ENCODE data around the gene NUDT3.
"Not testable (repeated sequence)": the region's sequence is repeated elsewhere in the genome, so short reads cannot be mapped to it uniquely, and the experiment has no call there.

The NUDT3 gene

DNA sequence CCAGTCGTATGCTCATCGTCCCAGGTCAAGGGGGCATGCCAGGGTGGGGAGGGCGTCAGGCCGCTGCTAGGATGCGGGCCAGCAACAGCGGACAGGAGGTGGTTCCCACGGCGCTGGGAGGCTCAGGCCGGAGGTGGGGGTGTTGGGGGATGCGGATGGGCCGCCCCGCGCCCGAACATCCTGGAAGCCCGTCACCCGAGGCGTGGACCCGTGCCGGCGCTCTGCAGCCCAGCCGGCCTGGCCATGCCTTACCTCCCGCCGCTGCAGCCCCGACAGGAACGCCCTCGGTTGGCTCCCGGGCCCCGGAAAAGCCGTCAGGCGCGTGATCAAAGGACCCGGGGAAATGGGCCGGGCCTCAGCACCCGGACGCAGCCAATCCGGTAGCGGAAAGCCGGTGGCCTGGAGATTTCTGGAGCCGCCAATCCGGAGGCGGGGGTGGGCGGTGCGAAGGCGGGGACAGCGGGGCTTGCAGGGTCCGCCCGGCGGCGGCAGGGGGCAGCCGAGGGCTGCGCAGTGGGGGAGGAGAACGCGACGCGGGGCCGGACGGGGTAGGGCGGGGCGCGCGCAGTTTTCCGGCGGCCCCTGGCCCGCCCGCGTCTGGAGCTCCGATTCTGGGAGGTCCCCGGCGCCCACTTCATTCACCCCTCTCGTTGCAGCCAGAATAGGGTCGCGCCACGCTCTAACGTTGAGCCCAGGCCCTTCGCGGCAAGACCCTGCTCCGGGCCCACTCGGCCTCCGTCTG, 143.6 kb downstream of the NUDT3 start, which contains the start of gene SMIM29:
Gene SMIM29, minus strand, starts transcription at position 280 of the 742 bp plus-strand sequence. CDS start 1,215 bp downstream, outside the sequence.
- DNase-seq: peak; percentile 90 to 97

DNA sequence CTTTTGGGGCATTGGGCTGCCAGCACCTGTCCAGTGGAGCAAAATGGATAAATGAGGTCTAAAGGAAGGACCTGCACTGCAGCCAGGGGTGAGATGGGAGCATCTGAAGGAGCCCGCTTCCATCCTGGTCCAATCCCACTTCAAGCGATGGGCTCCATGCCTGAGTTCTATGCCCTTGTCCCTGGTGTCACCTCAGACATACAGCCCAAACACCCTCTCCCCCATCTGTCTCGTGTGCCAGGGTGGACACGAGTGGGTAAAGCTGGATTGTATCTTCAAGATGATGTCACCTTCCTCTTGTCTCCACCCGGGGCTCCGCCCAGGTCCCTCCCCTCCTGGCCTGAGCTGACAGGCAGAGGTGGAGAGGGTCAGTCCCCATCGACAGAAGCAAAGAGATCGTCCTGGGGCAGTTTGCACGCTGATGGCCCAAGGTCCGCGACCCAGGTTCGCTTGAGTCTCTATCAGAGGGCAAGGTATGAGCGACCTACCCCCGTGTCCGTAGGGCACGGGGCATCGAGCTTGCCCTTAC, 144.2 kb downstream of the NUDT3 start:
- DNase-seq: peak in 1 of 2 experiments; percentile 30

DNA sequence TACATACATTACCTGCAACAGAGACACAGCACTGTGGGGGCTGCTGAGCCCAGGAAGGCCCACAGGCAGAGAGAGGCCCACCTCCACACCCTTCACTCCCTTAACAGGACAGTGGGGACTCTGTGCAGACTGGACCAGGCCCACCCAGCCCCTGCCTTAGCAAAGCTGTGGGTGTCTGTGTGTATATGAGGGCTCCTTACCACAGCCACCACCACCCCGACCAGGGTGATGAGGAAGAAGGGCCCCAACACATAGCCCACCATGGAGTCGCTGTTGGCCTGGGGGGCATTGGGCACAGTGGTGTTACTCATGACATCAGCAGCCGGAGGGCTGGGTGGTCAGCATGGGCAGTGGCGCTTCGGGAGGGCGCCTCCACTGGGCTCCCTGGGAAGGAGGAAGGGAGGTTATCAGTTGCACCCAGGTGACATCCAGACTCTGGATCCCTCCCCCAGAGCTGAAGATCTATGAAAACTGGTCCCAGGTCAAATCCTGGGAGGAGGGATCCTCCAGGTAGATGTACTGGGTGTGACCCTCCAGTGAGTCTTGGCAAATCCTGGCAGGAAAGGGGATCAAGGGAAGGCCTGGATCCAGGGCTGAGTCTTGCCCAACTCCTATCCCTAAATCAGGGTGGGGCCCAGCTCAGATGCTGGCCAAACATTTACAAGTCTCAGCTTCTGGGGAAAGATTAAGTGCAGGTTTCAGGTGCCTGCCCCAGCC, 144.8 kb downstream of the NUDT3 start:
- no peak for DNase-seq

DNA sequence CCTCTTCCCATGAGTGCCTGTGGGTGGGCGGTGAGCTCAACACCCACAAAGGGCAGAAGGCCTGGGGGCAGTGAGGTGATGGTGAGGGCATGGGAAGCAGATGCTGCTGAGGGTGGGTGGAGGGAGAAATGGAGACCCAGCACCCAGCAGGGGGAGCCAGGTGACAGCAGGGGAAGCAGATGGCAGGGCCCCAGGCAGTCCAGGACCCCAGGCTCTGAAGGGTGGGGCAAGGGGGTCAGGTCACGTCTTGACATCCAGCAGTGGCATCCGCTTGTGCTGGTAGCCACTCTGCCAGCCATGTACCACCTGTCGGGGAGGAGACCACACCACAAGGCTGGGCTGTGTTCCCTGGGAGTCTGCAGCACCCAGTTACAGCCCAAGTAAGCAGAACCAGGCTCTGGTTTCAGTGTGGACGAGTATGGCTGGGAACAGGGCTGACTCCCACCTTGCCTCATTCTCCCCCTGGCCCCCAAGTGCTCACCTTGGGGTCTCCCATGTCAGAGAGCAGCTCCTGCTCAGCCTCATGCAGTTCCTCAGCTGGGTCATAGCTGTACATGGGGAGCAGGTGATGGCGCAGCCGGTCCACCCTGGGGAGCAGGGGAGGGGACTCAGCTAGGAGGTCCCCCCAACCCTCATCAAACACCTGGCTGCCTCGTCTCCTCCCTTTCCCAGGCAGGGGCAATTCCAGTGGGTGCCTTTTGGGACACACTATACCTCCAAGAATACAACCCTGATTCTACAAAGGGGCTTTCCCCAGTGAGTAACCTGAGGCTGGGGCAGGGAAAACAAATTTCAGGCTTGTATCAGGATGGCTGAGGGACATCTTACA, 145.7 kb downstream of the NUDT3 start:
- DNase-seq: peak; percentile 17 to 49

DNA sequence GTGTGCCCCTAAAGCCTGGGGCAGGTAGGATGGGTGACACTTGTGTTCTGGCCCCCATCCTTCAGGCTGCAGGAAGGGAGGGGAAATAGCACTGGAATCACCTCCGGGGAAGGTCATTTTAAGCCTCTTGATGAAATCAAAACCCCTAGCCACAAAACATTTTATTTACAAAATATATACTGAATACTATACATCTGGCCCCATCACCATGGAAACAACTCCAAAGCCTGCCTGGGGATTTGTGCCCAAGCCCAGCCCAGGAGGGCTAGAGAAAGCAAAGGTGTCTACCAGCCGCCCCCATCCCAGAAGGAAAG, 146.3 kb downstream of the NUDT3 start:
- peak in 1 of 2 experiments; percentile 49 for DNase-seq

DNA sequence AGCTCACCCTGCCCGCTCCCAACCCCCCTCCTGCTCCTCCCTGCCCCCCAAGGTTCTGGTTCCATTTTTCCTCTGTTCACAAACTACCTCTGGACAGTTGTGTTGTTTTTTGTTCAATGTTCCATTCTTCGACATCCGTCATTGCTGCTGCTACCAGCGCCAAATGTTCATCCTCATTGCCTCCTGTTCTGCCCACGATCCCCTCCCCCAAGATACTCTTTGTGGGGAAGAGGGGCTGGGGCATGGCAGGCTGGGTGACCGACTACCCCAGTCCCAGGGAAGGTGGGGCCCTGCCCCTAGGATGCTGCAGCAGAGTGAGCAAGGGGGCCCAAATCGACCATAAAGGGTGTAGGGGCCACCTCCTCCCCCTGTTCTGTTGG, 146.7 kb downstream of the NUDT3 start:
- DNase-seq: not testable (repeated sequence)

DNA sequence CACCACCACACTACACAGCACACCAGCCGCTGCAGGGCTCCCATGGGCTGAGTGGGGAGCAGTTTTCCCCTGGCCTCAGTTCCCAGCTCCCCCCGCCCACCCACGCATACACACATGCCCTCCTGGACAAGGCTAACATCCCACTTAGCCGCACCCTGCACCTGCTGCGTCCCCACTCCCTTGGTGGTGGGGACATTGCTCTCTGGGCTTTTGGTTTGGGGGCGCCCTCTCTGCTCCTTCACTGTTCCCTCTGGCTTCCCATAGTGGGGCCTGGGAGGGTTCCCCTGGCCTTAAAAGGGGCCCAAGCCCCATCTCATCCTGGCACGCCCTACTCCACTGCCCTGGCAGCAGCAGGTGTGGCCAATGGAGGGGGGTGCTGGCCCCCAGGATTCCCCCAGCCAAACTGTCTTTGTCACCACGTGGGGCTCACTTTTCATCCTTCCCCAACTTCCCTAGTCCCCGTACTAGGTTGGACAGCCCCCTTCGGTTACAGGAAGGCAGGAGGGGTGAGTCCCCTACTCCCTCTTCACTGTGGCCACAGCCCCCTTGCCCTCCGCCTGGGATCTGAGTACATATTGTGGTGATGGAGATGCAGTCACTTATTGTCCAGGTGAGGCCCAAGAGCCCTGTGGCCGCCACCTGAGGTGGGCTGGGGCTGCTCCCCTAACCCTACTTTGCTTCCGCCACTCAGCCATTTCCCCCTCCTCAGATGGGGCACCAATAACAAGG, 147.3 kb downstream of the NUDT3 start:
- DNase-seq: not testable (repeated sequence)

DNA sequence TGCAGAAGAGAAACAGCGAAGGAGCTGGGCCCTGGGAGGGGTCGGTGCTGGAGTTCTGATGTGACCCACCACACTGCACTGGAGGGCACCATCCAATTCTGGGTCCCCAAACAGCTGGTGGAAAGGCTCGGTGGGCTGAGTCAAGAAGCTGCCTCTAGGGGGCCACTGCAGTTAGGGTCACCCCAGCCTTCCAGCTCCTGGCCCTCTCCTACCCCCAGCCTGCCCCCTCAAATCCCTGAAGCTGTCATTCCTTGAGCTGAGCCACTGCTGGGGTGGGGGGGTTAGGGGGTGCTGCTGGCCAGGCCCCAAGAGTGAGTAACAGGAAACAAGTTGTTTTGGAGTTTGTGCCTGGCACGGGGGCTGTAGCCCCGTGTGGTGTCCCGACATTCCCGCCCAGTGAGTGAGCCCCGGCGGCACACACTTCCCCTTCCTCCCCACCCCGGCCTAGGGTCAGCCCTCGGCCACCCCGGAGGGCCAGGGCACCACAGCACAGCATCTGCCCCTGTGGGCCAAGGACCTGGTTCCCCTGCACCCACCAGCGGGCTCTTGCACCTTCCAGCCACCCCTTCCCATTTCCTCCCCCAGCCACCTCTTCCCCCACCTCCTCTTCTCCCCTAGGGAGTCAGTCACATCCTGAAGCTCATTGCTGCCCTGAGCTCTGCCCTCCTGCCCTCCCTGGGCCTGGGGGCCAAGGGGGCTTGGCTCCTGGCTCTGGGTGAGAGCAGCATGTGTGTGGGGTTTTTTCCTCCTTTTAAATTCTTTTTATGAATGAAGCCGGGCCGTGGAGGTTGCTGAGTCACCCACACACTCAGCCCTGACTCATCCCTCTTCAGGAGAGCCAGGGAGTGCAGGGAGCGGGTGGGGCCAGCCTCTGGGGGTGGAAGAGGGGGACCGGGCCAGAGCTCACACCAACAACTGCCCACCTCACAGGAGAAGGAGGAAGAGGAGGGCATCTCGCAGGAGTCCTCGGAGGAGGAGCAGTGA, 148.3 kb downstream of the NUDT3 start:
- DNase-seq: peak in 1 of 2 experiments; percentile 28

DNA sequence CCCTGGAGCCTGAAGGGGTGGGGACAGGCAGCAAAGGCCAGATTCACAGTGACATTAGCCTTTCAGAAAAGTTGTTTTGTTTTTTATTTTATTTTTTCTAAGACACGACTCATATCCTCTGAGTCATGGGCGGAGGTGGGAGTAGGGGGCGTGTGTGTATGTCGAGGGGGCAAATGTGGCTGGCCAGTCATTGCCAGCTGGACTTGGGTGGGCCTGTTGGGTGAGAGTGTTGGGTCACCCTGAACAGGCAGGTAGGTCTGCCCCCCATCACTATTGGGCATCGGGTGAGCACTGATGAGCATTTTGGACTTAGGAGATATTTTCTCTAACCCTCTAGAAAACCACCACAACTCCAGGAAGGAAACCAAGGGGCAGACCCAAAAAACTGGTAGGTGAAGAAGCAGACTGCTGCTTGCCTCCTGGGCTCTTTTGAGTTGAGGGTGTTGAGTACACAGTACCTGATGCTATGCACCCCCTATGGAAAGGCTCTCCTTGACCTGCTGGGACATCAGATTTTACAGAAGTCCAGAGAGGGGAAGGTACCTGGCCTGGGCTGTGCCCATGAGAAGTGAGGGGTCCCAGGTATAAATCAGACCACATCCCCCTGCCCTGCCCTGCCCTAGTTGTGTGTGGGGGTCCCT, 149.2 kb downstream of the NUDT3 start:
- DNase-seq: no peak

DNA sequence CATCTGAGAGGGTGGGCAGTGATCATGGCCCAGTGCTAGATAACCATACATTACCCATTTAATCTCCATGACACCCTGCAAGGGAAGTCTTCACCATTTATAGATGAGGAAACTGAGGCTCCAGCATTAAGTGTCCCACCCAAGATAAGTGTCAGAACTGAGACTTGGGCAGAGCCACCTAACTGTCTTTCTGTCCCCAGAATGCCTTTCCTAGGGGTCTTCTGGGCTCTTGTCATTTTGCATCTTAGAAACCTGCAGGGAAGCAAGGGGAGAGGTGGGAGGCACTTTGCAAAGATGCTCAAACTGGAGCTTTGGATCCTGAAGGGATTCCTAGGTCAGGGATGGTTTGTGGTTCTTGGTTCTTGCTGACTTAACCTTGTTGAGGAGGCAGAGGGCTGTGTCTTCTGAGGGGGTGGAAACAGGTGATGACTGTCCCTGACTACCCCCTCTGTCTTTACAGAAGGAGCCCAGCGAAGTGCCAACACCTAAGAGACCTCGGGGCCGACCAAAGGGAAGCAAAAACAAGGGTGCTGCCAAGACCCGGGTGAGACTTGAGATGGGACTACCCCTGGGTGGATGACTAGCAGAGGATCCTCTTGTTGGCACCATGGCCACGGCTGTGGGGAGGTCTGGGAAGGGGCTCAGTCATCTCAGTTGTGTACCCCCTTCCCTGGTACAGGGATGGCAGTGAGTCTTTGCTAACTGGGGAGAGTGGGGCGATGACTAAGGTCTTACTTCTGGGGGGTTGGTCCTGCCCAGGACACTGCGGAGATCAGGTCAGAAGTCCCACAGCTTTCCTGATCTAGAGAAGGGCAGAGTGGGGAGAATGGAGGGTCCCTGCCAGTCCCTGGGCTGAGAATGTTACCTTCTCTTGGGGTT, 150.0 kb downstream of the NUDT3 start:
- no peak for DNase-seq

DNA sequence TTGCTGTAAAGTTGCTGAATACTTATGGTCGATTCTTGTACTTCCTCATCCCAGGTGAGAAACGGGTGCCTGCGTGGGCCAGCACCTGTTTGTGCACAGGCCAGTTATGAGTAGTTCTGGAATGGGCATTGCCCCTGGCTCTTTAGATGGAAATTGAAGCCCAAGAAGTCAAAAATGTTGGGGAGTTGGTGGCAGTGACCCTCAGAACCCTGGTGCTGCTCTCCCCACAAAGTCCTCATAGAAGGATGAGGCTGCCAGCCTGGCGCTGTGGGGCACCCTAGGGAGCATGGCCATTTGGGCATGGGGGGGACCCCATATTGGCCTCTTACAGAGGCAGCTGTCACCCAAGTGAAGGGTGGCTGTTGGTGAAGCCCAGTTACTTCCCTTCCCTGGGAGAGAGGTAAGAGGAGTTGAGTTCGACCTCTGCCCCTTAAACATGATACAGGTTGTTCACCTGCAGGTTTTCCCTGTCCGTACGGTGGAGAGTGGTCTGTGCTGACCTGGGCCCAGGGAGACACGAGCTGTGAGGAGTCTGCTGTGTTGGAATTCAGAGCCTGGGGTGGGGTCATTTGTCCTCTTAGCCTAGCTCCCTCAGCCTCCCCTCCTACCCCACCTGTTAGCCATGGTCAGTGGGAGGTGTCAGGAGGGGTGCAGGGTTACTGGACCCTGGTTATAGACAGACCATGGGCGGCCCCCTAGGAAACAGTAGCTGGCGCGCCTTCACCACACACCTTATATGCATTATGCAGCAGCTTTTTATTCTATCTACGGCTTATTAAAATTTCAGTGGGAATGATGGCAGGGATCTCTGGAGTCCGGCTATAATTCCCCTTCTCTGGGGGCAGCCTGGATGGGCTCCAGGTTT, 150.9 kb downstream of the NUDT3 start:
- no peak for DNase-seq

DNA sequence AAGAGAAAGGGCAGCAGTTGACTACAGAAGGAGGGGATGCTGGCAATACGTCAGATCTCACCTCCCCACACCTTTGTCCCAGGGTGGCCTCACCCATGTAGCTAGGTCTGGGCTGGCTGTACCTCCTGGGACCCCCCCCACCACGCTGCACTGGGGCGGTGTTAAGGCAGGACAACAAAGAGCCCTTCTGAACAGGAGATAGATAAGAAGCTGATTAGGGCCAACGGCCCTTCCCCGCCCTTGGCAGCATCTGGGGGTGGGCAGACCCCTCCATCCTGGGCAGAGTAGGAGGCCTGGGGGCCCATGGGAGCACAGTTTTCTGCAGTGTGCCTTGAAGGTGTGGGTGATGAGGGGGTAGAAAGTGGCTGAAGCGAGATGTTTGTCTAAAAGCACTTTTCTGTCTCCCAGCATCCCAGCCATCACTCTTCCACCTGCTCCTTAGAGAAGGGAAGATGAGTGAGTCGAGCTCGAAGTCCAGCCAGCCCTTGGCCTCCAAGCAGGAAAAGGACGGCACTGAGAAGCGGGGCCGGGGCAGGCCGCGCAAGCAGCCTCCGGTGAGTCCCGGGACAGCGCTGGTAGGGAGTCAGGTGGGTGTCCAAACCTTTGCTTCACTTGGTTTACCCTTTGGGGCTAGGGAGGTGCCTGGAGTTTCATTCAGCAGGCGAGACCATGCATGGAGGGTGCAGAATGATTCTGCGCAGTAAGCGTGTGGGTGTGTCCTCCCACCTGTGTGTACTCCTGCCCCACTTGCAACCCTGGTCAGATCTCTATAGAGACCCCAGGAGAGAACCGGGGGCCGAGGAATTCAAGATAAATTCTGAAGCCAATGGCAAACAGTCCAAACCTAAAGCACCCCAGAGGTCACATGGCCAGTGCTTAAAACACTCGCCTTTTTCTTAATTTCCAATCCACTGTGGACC, 151.9 kb downstream of the NUDT3 start:
- DNase-seq: no peak

DNA sequence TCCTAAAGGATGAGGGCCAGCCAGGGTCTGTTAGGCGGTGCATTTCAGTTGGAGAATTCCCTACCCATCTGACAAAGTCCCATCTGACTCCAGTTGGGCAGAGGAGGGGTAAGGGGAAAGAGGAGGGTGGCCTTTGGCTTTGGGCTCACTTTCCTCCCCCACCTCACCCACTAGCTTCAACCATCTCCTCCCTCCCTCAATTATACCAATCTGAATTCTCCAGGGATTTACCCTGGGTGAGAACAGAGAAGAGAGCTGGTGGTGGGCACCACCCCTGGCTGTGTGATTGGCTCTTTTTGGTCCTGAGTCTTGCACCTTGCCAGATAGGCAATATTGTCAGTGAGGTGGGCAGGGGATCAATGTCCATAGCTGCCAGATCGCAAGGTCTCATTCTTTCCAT, 152.6 kb downstream of the NUDT3 start:
- DNase-seq: no peak

DNA sequence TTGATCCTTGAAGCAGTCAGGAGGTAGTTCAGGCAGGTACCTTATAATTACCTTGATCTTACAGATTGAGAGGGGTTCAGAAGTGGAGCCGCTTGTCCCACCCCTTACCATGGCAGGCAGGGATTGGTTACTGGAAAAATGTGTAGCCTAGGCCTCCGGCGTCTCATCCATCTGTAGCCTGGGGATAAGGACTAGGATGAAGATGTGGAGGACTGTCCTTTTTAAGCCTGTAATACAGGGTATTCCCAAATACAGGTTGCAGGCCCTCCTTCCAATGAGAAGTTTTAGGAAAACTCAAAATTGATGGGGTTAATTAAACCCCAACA, 153.0 kb downstream of the NUDT3 start:
- no peak for DNase-seq

DNA sequence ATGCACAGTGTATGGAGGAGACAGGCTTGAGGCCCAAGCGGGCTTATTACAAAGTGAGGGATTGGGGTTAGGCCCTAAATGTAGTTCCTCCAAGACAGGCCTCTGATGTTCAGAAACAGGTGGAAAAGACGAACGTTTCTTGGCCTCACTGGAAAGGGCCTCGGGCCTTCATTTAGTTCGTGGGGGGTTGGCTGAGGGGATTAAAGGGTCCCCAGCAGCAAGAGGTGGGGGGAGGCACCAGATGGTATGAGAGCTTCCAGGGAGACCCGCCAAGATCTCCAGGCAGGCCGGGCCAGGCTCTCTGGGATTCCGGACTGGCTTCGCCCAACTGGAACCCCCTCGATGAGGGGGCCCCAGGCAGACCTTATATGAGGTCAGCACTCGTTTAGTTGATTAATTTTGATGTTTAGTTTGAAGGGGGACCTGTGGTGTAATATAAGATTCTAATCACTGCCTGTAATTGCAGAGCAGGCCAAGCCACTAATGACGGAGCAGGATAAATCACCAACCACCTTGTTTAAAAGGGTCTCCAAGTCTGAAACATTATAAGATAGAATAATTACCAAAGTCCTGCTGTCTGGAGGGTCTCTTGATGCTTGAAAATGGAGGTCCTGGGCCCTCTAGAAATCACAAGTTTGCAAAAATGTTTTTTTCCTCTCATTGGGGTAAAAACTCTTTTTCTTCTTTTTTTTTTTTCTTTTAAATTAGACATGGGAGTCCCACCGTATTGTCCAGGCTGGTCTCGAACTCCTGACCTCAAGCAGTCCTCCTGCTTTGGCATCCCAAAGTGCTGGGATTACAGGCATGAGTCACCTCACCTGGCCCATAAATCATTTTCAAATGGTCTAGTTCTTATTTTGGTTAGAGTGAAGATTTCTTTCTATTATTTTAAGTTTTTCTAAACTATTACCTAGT, 153.6 kb downstream of the NUDT3 start:
- DNase-seq: peak; percentile 40 to 59

DNA sequence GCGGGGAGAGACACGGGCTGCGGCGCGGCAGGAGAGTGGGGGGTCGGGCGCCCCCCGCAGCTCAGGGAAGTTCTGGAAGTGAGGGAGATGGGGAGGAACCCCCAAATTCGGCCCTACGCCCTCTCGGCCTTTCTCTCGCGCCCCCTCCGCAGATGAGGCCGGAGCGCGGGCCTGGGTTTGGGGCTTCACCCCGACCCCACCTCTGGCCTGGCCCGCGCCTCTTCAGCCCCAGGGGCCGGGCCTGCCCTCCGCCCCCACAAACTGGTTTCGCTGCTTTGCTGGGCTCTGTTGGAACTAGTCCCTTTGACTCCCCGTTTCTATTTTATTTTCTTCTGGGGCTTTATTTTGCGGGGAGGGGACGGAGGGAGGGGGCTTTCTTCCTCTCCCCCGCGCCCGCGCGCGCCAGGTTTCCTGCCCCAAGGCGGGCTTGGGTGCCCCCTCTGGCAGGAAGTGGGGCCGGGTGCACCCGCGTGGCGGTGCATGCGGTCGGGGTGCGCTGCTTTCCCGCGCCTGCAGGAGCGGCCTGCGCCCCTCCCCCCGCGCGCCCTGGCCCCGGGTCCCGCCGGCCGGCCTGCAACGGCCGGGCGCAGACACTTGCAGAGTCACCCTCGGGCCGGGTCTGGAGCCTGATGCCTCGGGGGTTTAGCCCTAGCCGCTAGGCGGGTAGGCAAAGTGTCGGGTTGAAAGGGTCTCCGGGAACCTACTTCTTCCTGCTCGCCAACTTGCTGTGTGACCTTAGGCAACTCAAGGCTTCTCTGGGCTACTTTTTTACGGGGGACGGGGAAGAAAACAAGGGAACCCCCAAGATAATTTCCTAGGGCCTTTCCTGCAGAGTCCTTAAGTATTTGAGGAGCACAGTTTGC, 154.5 kb downstream of the NUDT3 start:
- peak; percentile 15 to 51 for DNase-seq

Data from NCI-H446 (cell line).